Endothelial cell of umbilical vein (primary cell): ENCODE results near the gene TIGD7. TPM values are rescaled to one million over a fixed set of nuclear protein-coding genes. Genes with fewer than 3 reads are reported as not detected.
A peak's percentile ranks its signal among the peaks of the same experiment; 100 is the strongest.

Source experiments
- BruUV-seq: library from RNA; stranded (reverse); fragments of 400-500 nt; replicated peaks from 2 replicates; lab custom pipeline; 2021; lab: Mats Ljungman, UMichigan
- CTCF ChIA-PET: fragments of 300-600, 350-600 bp; sonication (Branson Sonifier 250); formaldehyde crosslinking; loops from one replicate; lab custom pipeline; 2021; ENCODE audit warnings: antibody characterized with exemption, inconsistent platforms; lab: Charles Lee
- POLR2A ChIA-PET: fragments of 300-600, 350-600 bp; sonication (Branson Sonifier 250); formaldehyde crosslinking; loops from one replicate; lab custom pipeline; 2021; ENCODE audit warnings: antibody characterized with exemption, inconsistent platforms; lab: Charles Lee
- DNase-seq: peaks from one replicate; pipeline ENCODE4 v3.0.0-alpha.2; 2011; ENCODE audit warnings: low read depth, low spot score
- FAIRE-seq: peaks from 2 replicates; lab custom pipeline; 2011; peaks lifted over from hg19 to GRCh38; lab: Jason Lieb, UNC
- H2AFZ ChIP-seq: 2 replicates; pipeline ENCODE4 v1.6.0; 2012; ENCODE audit warnings: low read depth, low read length, control low read depth, inconsistent platforms
- H3K27ac ChIP-seq: 2 replicates; pipeline ENCODE4 v1.5.1; 2011; ENCODE audit warnings: low read depth, mild to moderate bottlenecking, control low read depth, low read length, moderate library complexity; ENCODE audit not compliant: insufficient read depth
- H3K27me3 ChIP-seq, 2 experiments: 2 replicates each; pipeline versions ENCODE4 v1.6.0 to v1.6.1; 2011; ENCODE audit warnings: low read length in 2 of 2, mixed read lengths in 1 of 2; ENCODE audit not compliant: control insufficient read depth in 2 of 2, insufficient read depth in 2 of 2
- H3K36me3 ChIP-seq, 2 experiments: 2 replicates in 1 of 2; 3 replicates in 1 of 2; pipeline ENCODE4 v1.5.1; 2011; ENCODE audit warnings: low read length in 2 of 2, mild to moderate bottlenecking in 1 of 2, moderate library complexity in 1 of 2; ENCODE audit not compliant: control insufficient read depth in 2 of 2, insufficient read depth in 2 of 2; ENCODE audit errors: extremely low read depth in 1 of 2
- H3K4me1 ChIP-seq: 3 replicates; pipeline ENCODE4 v1.5.1; 2011; ENCODE audit warnings: mild to moderate bottlenecking, low read length; ENCODE audit not compliant: control insufficient read depth, insufficient read depth; ENCODE audit errors: extremely low read depth
- H3K4me2 ChIP-seq: 2 replicates; pipeline ENCODE4 v1.6.1; 2011; ENCODE audit warnings: low read length, control low read depth, mixed read lengths; ENCODE audit not compliant: insufficient read depth
- H3K4me3 ChIP-seq, 3 experiments: fragments of 200-600 bp in 1 of 3; sonication (generic), shearing (Covaris generic) in 1 of 3; replicated peaks in 1 of 3; 2 replicates each; pipeline ENCODE4 v1.5.1; 2011 to 2016; ENCODE audit warnings: control low read depth in 3 of 3, low read length in 3 of 3, mild to moderate bottlenecking in 2 of 3, inconsistent platforms in 1 of 3, low read depth in 1 of 3, moderate library complexity in 1 of 3; ENCODE audit not compliant: insufficient read depth in 1 of 3
- H3K79me2 ChIP-seq: 2 replicates; pipeline ENCODE4 v1.6.0; 2012; ENCODE audit warnings: low read length, inconsistent platforms; ENCODE audit not compliant: control insufficient read depth, insufficient read depth
- H3K9ac ChIP-seq: replicated peaks from 2 replicates; pipeline ENCODE3; 2011; ENCODE audit warnings: low read length, control low read depth; ENCODE audit not compliant: insufficient read depth; ENCODE audit errors: extremely low read depth
- H3K9me1 ChIP-seq: replicated peaks from 3 replicates; pipeline ENCODE4 v1.6.0; 2011; ENCODE audit warnings: mild to moderate bottlenecking, low read length; ENCODE audit not compliant: control insufficient read depth, insufficient read depth; ENCODE audit errors: extremely low read depth
- H3K9me3 ChIP-seq: replicated peaks from 2 replicates; pipeline ENCODE4 v1.5.1; 2012; ENCODE audit warnings: low read length, inconsistent platforms; ENCODE audit not compliant: control insufficient read depth, insufficient read depth
- H4K20me1 ChIP-seq: replicated peaks from 2 replicates; pipeline ENCODE3; 2011; ENCODE audit warnings: mild to moderate bottlenecking, low read length; ENCODE audit not compliant: control insufficient read depth, insufficient read depth; ENCODE audit errors: extremely low read depth
- EZH2 ChIP-seq: IDR thresholded peaks from 2 replicates; pipeline ENCODE4 v1.6.1; 2012; ENCODE audit warnings: borderline replicate concordance, low read depth, mild to moderate bottlenecking, moderate library complexity, low read length, inconsistent platforms; ENCODE audit not compliant: severe bottlenecking
- FOS ChIP-seq: IDR thresholded peaks from 2 replicates; pipeline ENCODE4 v1.6.1; 2011; ENCODE audit warnings: mild to moderate bottlenecking, low read length, moderate library complexity, borderline replicate concordance; ENCODE audit not compliant: insufficient read depth
- GATA2 ChIP-seq: IDR thresholded peaks from 2 replicates; pipeline ENCODE4 v1.7.0; 2011; ENCODE audit warnings: low read depth, mild to moderate bottlenecking, moderate library complexity, mixed read lengths, low read length; ENCODE audit not compliant: insufficient read length, insufficient read depth
- JUN ChIP-seq: IDR thresholded peaks from 2 replicates; pipeline ENCODE4 v1.6.1; 2011; ENCODE audit warnings: borderline replicate concordance, low read depth; ENCODE audit not compliant: insufficient read length, insufficient read depth
- MYC ChIP-seq: IDR thresholded peaks from one replicate; pipeline ENCODE4 v1.6.1; 2011; ENCODE audit warnings: mild to moderate bottlenecking, low read depth, low read length
- POLR2A ChIP-seq: IDR thresholded peaks from 2 replicates; pipeline ENCODE4 v1.6.1; 2012; ENCODE audit warnings: low read depth, mild to moderate bottlenecking, control low read depth, low read length
- POLR2AphosphoS5 ChIP-seq: IDR thresholded peaks from 2 replicates; pipeline ENCODE4 v1.6.1; 2012; ENCODE audit warnings: low read depth, mild to moderate bottlenecking, control low read depth, low read length, moderate library complexity; ENCODE audit not compliant: insufficient read depth
- dilution Hi-C: fragments of 300-500 bp; cut with MboI; formaldehyde crosslinking; loops from one replicate; pipeline ENCODE4 v1.15.0; 2019; ENCODE audit warnings: low sequenced_read_pairs; ENCODE audit not compliant: extremely low pct_ligation_motif_present
- intact Hi-C: fragments of 100-400 bp; cut with micrococcal nuclease; formaldehyde crosslinking; loops from one replicate; pipeline ENCODE4 v1.10.0; 2022
- polyA plus RNA-seq, 4 experiments: library from polyadenylated mRNA; depleted of rRNA in 3 of 4; stranded (reverse) in 3 of 4; unstranded in 1 of 4; fragments of >200 nt; gene quantifications; 2 replicates each; pipeline versions ENCODE4 v1.2.1 to v1.2.3, GENCODE V29; 2011 to 2012; ENCODE audit warnings: missing spikeins in 1 of 4
- total RNA-seq: library from RNA; stranded (reverse); gene quantifications from 2 replicates; pipeline ENCODE4 v1.2.3, GENCODE V29; 2021
- TF ChIP-seq, protein P1 (sequence below), 2 donors: IDR thresholded peaks; 1 replicate in 1 of 2; 2 replicates in 1 of 2; pipeline ENCODE4 v1.5.1; 2011; ENCODE audit warnings: low read length in 2 of 2, mild to moderate bottlenecking in 2 of 2, moderate library complexity in 2 of 2, control low read depth in 1 of 2, inconsistent platforms in 1 of 2, low read depth in 1 of 2; ENCODE audit not compliant: insufficient read depth in 1 of 2; ENCODE audit errors: extremely low read depth in 1 of 2
- TF ChIP-seq, protein P2 (sequence below): IDR thresholded peaks from 2 replicates; pipeline ENCODE4 v1.6.1; 2011; ENCODE audit not compliant: insufficient read depth, insufficient read length

Gene TIGD7
- total and polyA plus RNA-seq, 2 donors (not counting 3 experiments of a cell fraction or from before 2014, with no cell fraction given): 1.1 to 3.5 TPM

DNA sequence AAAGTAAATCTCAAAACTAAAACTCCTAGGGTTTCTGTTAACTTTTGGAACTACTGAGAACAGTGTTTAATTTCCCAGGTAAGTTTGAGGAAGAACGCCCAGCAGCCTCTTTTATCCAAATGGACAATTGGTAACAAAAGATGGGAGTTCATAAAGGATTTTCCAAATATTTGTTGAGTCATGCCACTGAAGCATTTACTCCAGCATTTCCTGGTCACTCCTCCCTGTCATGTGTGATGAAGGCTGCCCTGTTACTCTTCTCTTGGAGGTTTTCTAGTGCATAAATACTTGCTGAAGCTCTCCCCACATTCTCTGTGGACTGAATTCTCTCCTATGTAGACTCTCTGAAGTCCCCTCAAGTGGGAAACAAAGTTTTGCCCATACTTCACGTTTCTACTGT, 16.6 kb upstream of the TIGD7 start:
- dilution Hi-C loops (no loop called here), intact Hi-C loops (no loop called here)
- H3K4me3 ChIP-seq: no peak overlapping the region
- BruUV-seq: no TSS peak
- H3K27ac ChIP-seq: no peak overlapping the region
- H3K4me2 ChIP-seq: no peak overlapping the region
- H3K79me2 ChIP-seq: no peaks in the 10 kb centered on the region
- H3K4me1 ChIP-seq: no peaks in the 10 kb centered on the region
- ChIA-PET POLR2A (no interaction called here), CTCF (no interaction called here)
- H3K9me3 ChIP-seq: peaks cover 19% of the 10 kb centered on the region
- DNase-seq (no peak), FAIRE-seq (no peak)
- peaks cover 0 to 9% of the 10 kb centered on the region in 2 experiments for H3K36me3 ChIP-seq
- H3K27me3 ChIP-seq: no peaks in the 10 kb centered on the region
- no peaks in the 10 kb centered on the region for H3K9me1 ChIP-seq
- TF ChIP-seq POLR2A (no peak), GATA2 (no peak), JUN (no peak)
- H3K9ac ChIP-seq: no peak overlapping the region
- H2AFZ ChIP-seq: no peak overlapping the region
- no peaks in the 10 kb centered on the region for H4K20me1 ChIP-seq

DNA sequence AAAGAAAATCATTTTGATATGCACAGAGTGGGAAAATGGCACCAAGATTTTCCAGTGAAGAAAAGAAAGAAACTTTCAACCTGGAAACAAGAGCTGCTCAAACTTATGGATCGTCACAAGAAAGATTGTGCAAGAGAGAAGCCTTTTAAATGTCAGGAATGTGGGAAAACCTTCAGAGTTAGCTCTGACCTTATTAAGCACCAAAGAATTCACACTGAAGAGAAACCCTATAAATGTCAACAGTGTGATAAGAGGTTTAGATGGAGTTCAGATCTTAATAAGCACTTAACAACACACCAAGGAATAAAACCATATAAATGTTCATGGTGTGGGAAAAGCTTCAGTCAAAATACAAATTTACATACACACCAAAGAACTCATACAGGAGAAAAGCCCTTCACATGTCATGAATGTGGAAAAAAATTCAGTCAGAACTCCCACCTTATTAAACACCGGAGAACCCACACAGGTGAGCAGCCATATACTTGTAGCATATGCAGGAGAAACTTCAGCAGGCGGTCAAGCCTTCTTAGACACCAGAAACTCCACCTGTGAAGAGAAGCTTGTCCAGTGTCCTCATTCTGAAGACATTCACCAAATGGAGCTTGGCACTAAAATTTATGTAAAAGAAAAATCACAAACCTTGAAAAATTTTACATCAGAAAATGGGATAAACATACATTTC, 12.2 kb upstream of the TIGD7 start:
- no peak for FAIRE-seq
- no peaks in the 10 kb centered on the region for H3K79me2 ChIP-seq
- POLR2A ChIA-PET: no interaction called here
- no peak overlapping the region for H3K27ac ChIP-seq
- H3K9ac ChIP-seq: no peak overlapping the region
- CTCF ChIA-PET: no interaction called here
- dilution Hi-C loops (no loop called here), intact Hi-C loops (no loop called here)
- H4K20me1 ChIP-seq: no peaks in the 10 kb centered on the region
- H3K4me2 ChIP-seq: no peak overlapping the region
- no peaks in the 10 kb centered on the region for H3K4me1 ChIP-seq
- H3K36me3 ChIP-seq: peaks cover 3 to 17% of the 10 kb centered on the region in 2 experiments
- H2AFZ ChIP-seq: no peak overlapping the region
- H3K9me1 ChIP-seq: no peaks in the 10 kb centered on the region
- DNase-seq: peak; percentile 29
- BruUV-seq: TSS peak; percentile 5
- peaks cover 28% of the 10 kb centered on the region for H3K9me3 ChIP-seq
- no peak overlapping the region for H3K4me3 ChIP-seq
- H3K27me3 ChIP-seq: no peaks in the 10 kb centered on the region
- TF ChIP-seq MYC (no peak), EZH2 (no peak), FOS (no peak), POLR2AphosphoS5 (no peak), GATA2 (no peak), JUN (no peak)
- TF ChIP-seq, protein P1, sequence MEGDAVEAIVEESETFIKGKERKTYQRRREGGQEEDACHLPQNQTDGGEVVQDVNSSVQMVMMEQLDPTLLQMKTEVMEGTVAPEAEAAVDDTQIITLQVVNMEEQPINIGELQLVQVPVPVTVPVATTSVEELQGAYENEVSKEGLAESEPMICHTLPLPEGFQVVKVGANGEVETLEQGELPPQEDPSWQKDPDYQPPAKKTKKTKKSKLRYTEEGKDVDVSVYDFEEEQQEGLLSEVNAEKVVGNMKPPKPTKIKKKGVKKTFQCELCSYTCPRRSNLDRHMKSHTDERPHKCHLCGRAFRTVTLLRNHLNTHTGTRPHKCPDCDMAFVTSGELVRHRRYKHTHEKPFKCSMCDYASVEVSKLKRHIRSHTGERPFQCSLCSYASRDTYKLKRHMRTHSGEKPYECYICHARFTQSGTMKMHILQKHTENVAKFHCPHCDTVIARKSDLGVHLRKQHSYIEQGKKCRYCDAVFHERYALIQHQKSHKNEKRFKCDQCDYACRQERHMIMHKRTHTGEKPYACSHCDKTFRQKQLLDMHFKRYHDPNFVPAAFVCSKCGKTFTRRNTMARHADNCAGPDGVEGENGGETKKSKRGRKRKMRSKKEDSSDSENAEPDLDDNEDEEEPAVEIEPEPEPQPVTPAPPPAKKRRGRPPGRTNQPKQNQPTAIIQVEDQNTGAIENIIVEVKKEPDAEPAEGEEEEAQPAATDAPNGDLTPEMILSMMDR (IDR thresholded peaks at IDR 0.05; ENCODE audit: extremely low read depth in 1 of 2, insufficient read depth in 1 of 2, low read depth in 1 of 2, low read length in 2 of 2): no peak
- TF ChIP-seq, protein P2, sequence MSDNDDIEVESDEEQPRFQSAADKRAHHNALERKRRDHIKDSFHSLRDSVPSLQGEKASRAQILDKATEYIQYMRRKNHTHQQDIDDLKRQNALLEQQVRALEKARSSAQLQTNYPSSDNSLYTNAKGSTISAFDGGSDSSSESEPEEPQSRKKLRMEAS: no peak
